Kidney epithelial cell (primary cell): ENCODE measurements around the gene XDH. TPM values are rescaled to one million over a fixed set of nuclear protein-coding genes. Genes with fewer than 3 reads are reported as not detected.

Experiments used
- DNase-seq: peaks from one replicate; pipeline ENCODE4 v3.0.0-alpha.2; 2010; ENCODE audit warnings: low read depth
- H3K27me3 ChIP-seq: 2 replicates; pipeline ENCODE4 v1.6.0; 2011; ENCODE audit warnings: low read length; ENCODE audit not compliant: control insufficient read depth, insufficient read depth
- H3K36me3 ChIP-seq: 2 replicates; pipeline ENCODE4 v1.5.1; 2011; ENCODE audit warnings: low read length; ENCODE audit not compliant: control insufficient read depth, insufficient read depth
- H3K4me3 ChIP-seq: 2 replicates; pipeline ENCODE4 v1.5.1; 2011; ENCODE audit warnings: low read depth, mild to moderate bottlenecking, control low read depth, low read length
- CTCF ChIP-seq: IDR thresholded peaks from 2 replicates; pipeline ENCODE4 v1.5.1; 2011; ENCODE audit warnings: mild to moderate bottlenecking, moderate library complexity, low read length, control low read depth, inconsistent platforms; ENCODE audit not compliant: insufficient read depth, poor library complexity, severe bottlenecking
- total RNA-seq: library from RNA; depleted of rRNA; stranded (reverse); fragments of >200 nt; gene quantifications from 2 replicates; pipeline ENCODE4 v1.2.3, GENCODE V29; 2015

The XDH gene
- total RNA-seq: 4.4 and 4.9 TPM in 2 replicates

- Histone ChIP-seq H3K36me3 (no peaks in the 10 kb centered on the region), H3K4me3 (no peak within 1 kb of the TSS), H3K27me3 (no peaks in the 10 kb centered on the region)
- DNase-seq: no peak
- no peak for TF ChIP-seq CTCF
Measured at GRCh38 chr2:31414601-31415241, at the start of gene XDH. Gene XDH, minus strand, starts transcription at chr2:31414742. Its CDS starts 76 bp downstream, at chr2:31414666.

GRCh38 chr2:31457651-31458050 lies 43.1 kb upstream of the XDH start:
- Histone ChIP-seq H3K27me3 (no peaks in the 10 kb centered on the region), H3K36me3 (no peaks in the 10 kb centered on the region), H3K4me3 (no peak overlapping the region)
- DNase-seq: no peak
- TF ChIP-seq CTCF: no peak

DNA sequence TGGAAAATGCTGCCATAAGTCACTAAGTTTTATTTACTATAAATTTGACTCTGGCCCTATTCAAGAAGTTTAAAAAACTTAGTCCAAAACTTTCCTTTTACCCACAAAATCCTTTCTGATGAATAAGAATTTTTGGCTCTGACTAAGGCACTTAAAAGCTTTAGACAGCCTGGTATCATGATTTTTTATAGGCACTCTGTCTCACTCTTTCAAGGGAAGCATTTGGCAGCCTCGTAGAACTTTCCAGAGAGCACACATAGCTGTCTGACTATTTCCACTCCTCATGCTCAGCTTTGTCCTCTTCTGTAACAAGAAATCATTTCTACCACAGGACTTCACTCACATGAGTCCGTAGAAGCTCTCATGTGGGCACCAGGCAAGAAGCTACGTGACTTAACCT lies 32.3 kb upstream of the XDH start:
- DNase-seq: no peak
- no peak for TF ChIP-seq CTCF
- no peaks in the 10 kb centered on the region for H3K27me3 ChIP-seq
- no peaks in the 10 kb centered on the region for H3K36me3 ChIP-seq
- no peak overlapping the region for H3K4me3 ChIP-seq

DNA sequence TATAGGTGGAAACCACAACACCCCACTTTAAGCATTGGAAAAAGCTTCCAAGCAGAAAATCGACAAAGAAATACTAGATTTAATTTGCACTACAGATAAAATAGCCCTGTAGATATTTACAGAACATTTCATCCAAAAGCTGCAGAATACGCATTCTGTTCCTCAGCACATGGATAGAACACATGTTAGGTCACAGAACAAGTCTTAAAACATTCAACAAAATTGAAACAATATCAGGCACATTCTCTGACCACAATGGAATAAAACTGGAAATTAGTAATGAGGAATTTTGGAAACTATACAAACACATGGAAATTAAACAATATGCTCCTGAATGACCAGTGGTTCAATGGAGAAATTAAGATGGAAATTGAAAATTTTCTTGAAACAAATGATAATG lies 27.8 kb upstream of the XDH start:
- TF ChIP-seq CTCF: no peak
- H3K27me3 ChIP-seq: no peaks in the 10 kb centered on the region
- H3K4me3 ChIP-seq: no peak overlapping the region
- no peak for DNase-seq
- H3K36me3 ChIP-seq: no peaks in the 10 kb centered on the region

DNA sequence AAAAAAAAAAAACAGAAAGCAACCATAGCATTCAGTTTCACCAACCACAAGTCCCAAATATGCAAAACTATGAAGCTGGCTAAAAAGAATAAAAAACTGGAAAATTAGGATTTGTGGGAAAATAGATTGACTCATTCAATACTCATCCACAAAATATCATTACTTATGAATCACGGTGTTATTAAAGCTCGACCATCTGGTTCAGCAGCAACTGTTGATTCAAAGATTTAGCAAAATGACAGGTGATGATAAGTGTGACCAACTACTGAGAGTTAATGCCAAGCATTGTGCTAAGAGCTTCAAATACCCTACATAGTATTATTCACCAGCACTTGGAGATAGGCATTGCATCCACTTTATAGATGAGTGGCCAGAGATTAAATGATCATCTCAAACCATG lies 26.2 kb upstream of the XDH start:
- Histone ChIP-seq H3K36me3 (no peaks in the 10 kb centered on the region), H3K27me3 (no peaks in the 10 kb centered on the region), H3K4me3 (no peak overlapping the region)
- TF ChIP-seq CTCF: no peak
- DNase-seq: peak; percentile 10

DNA sequence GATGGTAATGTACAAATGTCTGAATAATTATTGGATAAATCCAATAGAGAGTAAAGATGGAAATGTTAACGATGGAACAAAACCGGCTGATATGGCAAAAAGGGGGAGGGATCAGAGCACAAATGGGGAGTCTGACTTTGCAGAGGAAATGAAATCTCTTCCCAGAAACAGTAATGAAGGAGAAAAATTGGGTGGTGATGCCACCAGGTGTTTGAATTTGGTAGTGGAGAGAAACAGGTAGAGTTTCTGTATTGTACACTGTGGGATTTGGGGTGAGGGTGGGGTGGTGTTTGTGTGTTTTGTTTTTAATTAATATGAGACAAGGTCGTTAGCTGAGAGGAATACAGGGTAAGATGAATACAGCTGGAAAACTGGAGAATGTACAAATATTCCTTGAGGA lies 20.4 kb upstream of the XDH start:
- no peak for DNase-seq
- Histone ChIP-seq H3K27me3 (no peaks in the 10 kb centered on the region), H3K4me3 (no peak overlapping the region), H3K36me3 (no peaks in the 10 kb centered on the region)
- no peak for TF ChIP-seq CTCF
